A549 (cell line): Measurements from ENCODE around the gene AGAP3. TPM values are rescaled to one million over a fixed set of nuclear protein-coding genes. Genes with fewer than 3 reads are reported as not detected.

Experiments used
- ATAC-seq, 2 experiments: fragments of 200-7000 bp in 1 of 2; fragments of >200 bp in 1 of 2; cut with Nextera tagmentation in 1 of 2; cut with Tn5 transposase in 1 of 2; 3 replicates each; pipeline versions ENCODE4 v1.8.0 to v1.9.1; 2018 to 2020; ENCODE audit warnings: mild to moderate bottlenecking in 1 of 2, moderate library complexity in 1 of 2
- CTCF ChIA-PET: fragments of 300-600 bp; sonication (Branson Sonifier 250); formaldehyde crosslinking; extraction: SDS; loops from one replicate; lab custom pipeline; 2021; ENCODE audit warnings: antibody characterized with exemption, inconsistent platforms; lab: Yijun Ruan, JAX
- POLR2A ChIA-PET: fragments of 350-600 bp; formaldehyde crosslinking; extraction: SDS; loops from one replicate; lab custom pipeline; 2021; ENCODE audit warnings: antibody characterized with exemption, inconsistent platforms; lab: Yijun Ruan, JAX
- DNase-seq, 2 experiments: peaks; one replicate each; pipeline versions ENCODE4 v3.0.0 to v3.0.0-alpha.2; 2011 to 2016; ENCODE audit warnings: low read depth in 1 of 2, low spot score in 1 of 2
- FAIRE-seq: peaks from 2 replicates; lab custom pipeline; 2011; peaks lifted over from hg19 to GRCh38; lab: Jason Lieb, UNC
- H3K27ac ChIP-seq, 2 experiments: fragments of >200 bp; sonication (Bioruptor Twin); formaldehyde crosslinking; 3 replicates each; pipeline ENCODE4 v1.5.1; 2016 to 2017
- H3K4me1 ChIP-seq: fragments of >200 bp; sonication (Bioruptor Twin); formaldehyde crosslinking; 3 replicates; pipeline ENCODE4 v1.6.1; 2016
- H3K4me2 ChIP-seq: fragments of >200 bp; sonication (Bioruptor Twin); formaldehyde crosslinking; 3 replicates; pipeline ENCODE4 v1.6.1; 2016
- H3K4me3 ChIP-seq: fragments of >200 bp; sonication (Bioruptor Twin); formaldehyde crosslinking; 3 replicates; pipeline ENCODE4 v1.5.1; 2016
- H3K9me3 ChIP-seq: fragments of >200 bp; sonication (Bioruptor Twin); formaldehyde crosslinking; 3 replicates; pipeline ENCODE4 v1.6.1; 2016
- CBX8 ChIP-seq: fragments of 200-600 bp; sonication (generic); IDR thresholded peaks from 2 replicates; pipeline ENCODE4 v1.6.1; 2016
- CHD2 ChIP-seq: fragments of 150-350 bp; IDR thresholded peaks from 2 replicates; pipeline ENCODE4 v1.6.1; 2014; ENCODE audit warnings: low read length; ENCODE audit not compliant: partially characterized antibody
- CHD4 ChIP-seq: fragments of 200-600 bp; sonication (generic); IDR thresholded peaks from 2 replicates; pipeline ENCODE4 v1.6.1; 2016; ENCODE audit warnings: antibody characterized with exemption, mild to moderate bottlenecking, borderline replicate concordance
- FOSB ChIP-seq: fragments of 250-450 bp; sonication (Bioruptor Pico); IDR thresholded peaks from 2 replicates; pipeline ENCODE4 v1.5.0; 2020; ENCODE audit warnings: mild to moderate bottlenecking, moderate library complexity
- FOXS1 ChIP-seq: fragments of 250-450 bp; sonication (Bioruptor Pico); IDR thresholded peaks from 2 replicates; pipeline ENCODE4 v1.5.0; 2020; ENCODE audit warnings: mild to moderate bottlenecking, moderate library complexity
- HEYL ChIP-seq: fragments of 250-450 bp; sonication (Bioruptor Pico); IDR thresholded peaks from 2 replicates; pipeline ENCODE4 v1.8.0; 2021; ENCODE audit warnings: mild to moderate bottlenecking, moderate library complexity
- HOXA7 ChIP-seq: fragments of 250-450 bp; sonication (Bioruptor Pico); IDR thresholded peaks from 2 replicates; pipeline ENCODE4 v1.5.0; 2020; ENCODE audit warnings: mild to moderate bottlenecking, moderate library complexity
- HOXB5 ChIP-seq: fragments of 250-450 bp; sonication (Bioruptor Pico); IDR thresholded peaks from 2 replicates; pipeline ENCODE4 v1.5.0; 2020; ENCODE audit warnings: mild to moderate bottlenecking, moderate library complexity
- KDM5A ChIP-seq: fragments of 200-600 bp; sonication (generic); IDR thresholded peaks from 2 replicates; pipeline ENCODE4 v1.6.1; 2016; ENCODE audit warnings: antibody characterized with exemption, mild to moderate bottlenecking
- PBX3 ChIP-seq: IDR thresholded peaks from 2 replicates; pipeline ENCODE4 v1.6.1; 2012
- PHF8 ChIP-seq: fragments of 200-600 bp; sonication (generic); IDR thresholded peaks from 2 replicates; pipeline ENCODE4 v1.6.1; 2016; ENCODE audit warnings: low read depth, mild to moderate bottlenecking, antibody characterized with exemption, moderate library complexity, borderline replicate concordance
- RAD21 ChIP-seq, 2 experiments: fragments of >200 bp in 1 of 2; sonication (Bioruptor Twin) in 1 of 2; formaldehyde crosslinking in 1 of 2; IDR thresholded peaks in 1 of 2; conservative IDR thresholded peaks in 1 of 2; 2 replicates in 1 of 2; 3 replicates in 1 of 2; pipeline ENCODE4 v1.6.1; 2012 to 2018; ENCODE audit warnings: inconsistent platforms in 1 of 2
- RARB ChIP-seq: fragments of 250-450 bp; sonication (Bioruptor Pico); IDR thresholded peaks from 2 replicates; pipeline ENCODE4 v1.8.0; 2021; ENCODE audit warnings: mild to moderate bottlenecking, moderate library complexity
- RCOR1 ChIP-seq: fragments of 150-350 bp; IDR thresholded peaks from 2 replicates; pipeline ENCODE4 v1.6.1; 2014; ENCODE audit warnings: antibody characterized with exemption, low read length, low read depth
- SREBF2 ChIP-seq: fragments of 450-650 bp; IDR thresholded peaks from 2 replicates; pipeline ENCODE4 v1.6.1; 2014; ENCODE audit warnings: mild to moderate bottlenecking, moderate library complexity
- ZC3H11A ChIP-seq: fragments of 450-650 bp; IDR thresholded peaks from 2 replicates; pipeline ENCODE4 v1.6.1; 2014; ENCODE audit warnings: antibody characterized with exemption, mild to moderate bottlenecking
- ZFP36 ChIP-seq: fragments of 450-650 bp; IDR thresholded peaks from 2 replicates; pipeline ENCODE4 v1.6.1; 2014; ENCODE audit warnings: borderline replicate concordance; ENCODE audit not compliant: partially characterized antibody
- WGBS: methylation state at CpG from one replicate; pipeline ENCODE4 v1.1.6; 2017; ENCODE audit errors: missing lambda C conversion rate; 5-methylcytosine and 5-hydroxymethylcytosine counted together
- polyA plus RNA-seq, 4 experiments: library from polyadenylated mRNA; depleted of rRNA in 3 of 4; stranded (reverse); fragments of >200 nt; fragmentation: RNase III in 1 of 4; extraction: RNeasy Plus Mini Kit Qiagen cat#74134 plus additional on column Dnase treatment in 1 of 4; gene quantifications; 2 replicates in 3 of 4; 3 replicates in 1 of 4; pipeline ENCODE4 v1.2.3, GENCODE V29; 2011 to 2017

The AGAP3 gene
- polyA plus RNA-seq, 2 of the 4 experiments (the other 2 are of a cell fraction), result 33.8 to 45.9 TPM

GRCh38 chr7:151185762-151186639, 99.7 kb downstream of the AGAP3 start:
- H3K27ac ChIP-seq, result no peak overlapping the region
- no peak for TF ChIP-seq HOXA7 (CRISPR knock-in tag)
- TF ChIP-seq FOXS1 (CRISPR knock-in tag), result no peak
- TF ChIP-seq CHD4, result no peak
- TF ChIP-seq HEYL, result no peak
- TF ChIP-seq FOSB, result no peak
- no peak for TF ChIP-seq PBX3
- TF ChIP-seq RAD21 (conservative IDR thresholded peaks at IDR 0.05 in 1 of 2, IDR thresholded peaks at IDR 0.05 in 1 of 2), result no peak
- TF ChIP-seq KDM5A, result no peak
- TF ChIP-seq CBX8, result no peak
- TF ChIP-seq, all 56 proteins: peak for 0
- Histone ChIP-seq H3K9me3 (no peaks in the 10 kb centered on the region), H3K4me3 (no peak overlapping the region), H3K4me1 (no peaks in the 10 kb centered on the region), H3K4me2 (no peak overlapping the region)
- POLR2A ChIA-PET, result no interaction called here
- no peak for ATAC-seq
- DNase-seq, result no peak
- CTCF ChIA-PET, result interaction anchor here (2.4 kb wide), 1 partner anchor 14 kb away, joined by 10 read pairs; no protein-coding TSS in a partner anchor
- 61% methylated on average over 8 of the region's 16 CpGs for WGBS
- no peak for FAIRE-seq

- WGBS, result 74% methylated on average over 20 of the region's 22 CpGs
- no peak for FAIRE-seq
- Histone ChIP-seq H3K4me2 (no peak within 1 kb of the TSS), H3K4me3 (no peak within 1 kb of the TSS), H3K9me3 (no peaks in the 10 kb centered on the region), H3K4me1 (no peaks in the 10 kb centered on the region), H3K27ac (no peak within 1 kb of the TSS)
- POLR2A ChIA-PET, result interaction anchor here (0.9 kb wide), 1 partner anchor 90 kb away, joined by 3 read pairs; no protein-coding TSS in a partner anchor
- CTCF ChIA-PET, result interaction anchor here (2.4 kb wide), 1 partner anchor 15 kb away, joined by 10 read pairs; no protein-coding TSS in a partner anchor
- ATAC-seq, result peak in 1 of 2 experiments; percentile 10; a peak in 1 of 6 replicates
- TF ChIP-seq RARB (CRISPR knock-in tag) (no peak), PBX3 (no peak), RAD21 (conservative IDR thresholded peaks at IDR 0.05 in 1 of 2, IDR thresholded peaks at IDR 0.05 in 1 of 2) (no peak), FOSB (no peak), ZFP36 (no peak), HOXA7 (CRISPR knock-in tag) (no peak), ZC3H11A (no peak), CHD2 (no peak), HOXB5 (CRISPR knock-in tag) (no peak)
- no peak for DNase-seq
Observed at GRCh38 chr7:151186640-151187408, 100.5 kb downstream of the AGAP3 start, which contains the start of gene ASB10. Gene ASB10 (minus strand): TSS chr7:151187250. CDS start chr7:151187130, 120 bp downstream.

GRCh38 chr7:151187409-151188251, 101.4 kb downstream of the AGAP3 start:
- POLR2A ChIA-PET, result interaction anchor here (0.9 kb wide), 1 partner anchor 90 kb away, joined by 3 read pairs; no protein-coding TSS in a partner anchor
- H3K4me2 ChIP-seq, result no peak overlapping the region
- CTCF ChIA-PET, result interaction anchor here (2.4 kb wide), 1 partner anchor 16 kb away, joined by 10 read pairs; no protein-coding TSS in a partner anchor
- DNase-seq (no peak), FAIRE-seq (no peak), ATAC-seq (peak in 1 of 2 experiments; percentile 14; a peak in 1 of 6 replicates)
- no peaks in the 10 kb centered on the region for H3K4me1 ChIP-seq
- no peak for TF ChIP-seq CHD2
- no peak for TF ChIP-seq RARB (CRISPR knock-in tag)
- TF ChIP-seq PHF8, result no peak
- no peak for TF ChIP-seq HEYL
- TF ChIP-seq RCOR1, result no peak
- no peak for TF ChIP-seq SREBF2
- H3K27ac ChIP-seq, result no peak overlapping the region
- no peak overlapping the region for H3K4me3 ChIP-seq
- no peaks in the 10 kb centered on the region for H3K9me3 ChIP-seq
- WGBS, result 62% methylated on average over 13 of the region's 22 CpGs
